Uterus (tissue), 4 donors: Measurements from ENCODE around the gene TADA1. TPM values are rescaled to one million over a fixed set of nuclear protein-coding genes. Genes with fewer than 3 reads are reported as not detected.

Experiments used
- DNase-seq, 2 donors: peaks; one replicate each; pipeline ENCODE4 v3.0.0-alpha.2; 2019 to 2020
- H3K27ac ChIP-seq, 2 donors: fragments of 200-600 bp; sonication (generic); 1 replicate in 1 of 2; 2 replicates in 1 of 2; pipeline ENCODE4 v1.5.1; 2016 to 2018
- H3K27me3 ChIP-seq, 2 donors: fragments of 200-600 bp; sonication (generic); one replicate each; pipeline ENCODE4 v1.5.1; 2018 to 2019; ENCODE audit warnings: control low read depth in 1 of 2
- H3K36me3 ChIP-seq, 2 donors: fragments of 200-600 bp; sonication (generic); one replicate each; pipeline ENCODE4 v1.5.1; 2019; ENCODE audit warnings: control low read depth in 1 of 2
- H3K4me1 ChIP-seq, 2 donors: fragments of 200-600 bp; sonication (generic); one replicate each; pipeline ENCODE4 v1.5.1; 2018 to 2019; ENCODE audit warnings: control low read depth in 1 of 2
- H3K4me3 ChIP-seq, 2 donors: fragments of 200-600 bp; sonication (generic); 1 replicate in 1 of 2; 2 replicates in 1 of 2; pipeline ENCODE4 v1.5.1; 2018 to 2019; ENCODE audit warnings: mild to moderate bottlenecking in 1 of 2
- H3K9me3 ChIP-seq, 2 donors: fragments of 200-600 bp; sonication (generic); one replicate each; pipeline ENCODE4 v1.5.1; 2019; ENCODE audit warnings: control low read depth in 1 of 2
- CTCF ChIP-seq, 4 experiments: fragments of 200-600 bp in 2 of 4; fragments of 450-650 bp in 2 of 4; sonication (generic) in 2 of 4; IDR thresholded peaks; one replicate each; pipeline ENCODE4 v1.5.1; 2016 to 2019; ENCODE audit warnings: antibody characterized with exemption in 4 of 4, mild to moderate bottlenecking in 2 of 4, moderate library complexity in 1 of 4
- POLR2A ChIP-seq, 2 donors: fragments of 450-650 bp; IDR thresholded peaks; one replicate each; pipeline ENCODE4 v1.6.1; 2016; ENCODE audit warnings: antibody characterized with exemption in 2 of 2, mild to moderate bottlenecking in 1 of 2, moderate library complexity in 1 of 2
- intact Hi-C: fragments of 100-400 bp; cut with DNase I; formaldehyde crosslinking; loops from one replicate; pipeline ENCODE4 v1.15.1; 2023; ENCODE audit warnings: low total_unique reads
- total RNA-seq, 4 donors: library from RNA; depleted of rRNA in 3 of 4; stranded (reverse); fragments of >200 nt in 3 of 4; gene quantifications; one replicate each; pipeline versions ENCODE4 v1.1.0 to v1.2.4, GENCODE V29; 2014 to 2023
- donor health status: DM: yes; HTN: yes; CAD: no.

Gene TADA1
- total RNA-seq, 4 donors from 2014 or later: 6.8 to 32.0 (median 18.8) TPM

GRCh38 chr1:166910396-166910994 is 34.4 kb upstream of the TADA1 start:
- Histone ChIP-seq H3K27me3 (no peaks in the 10 kb centered on the region), H3K27ac (no peak overlapping the region), H3K4me1 (no peaks in the 10 kb centered on the region), H3K4me3 (no peak overlapping the region), H3K36me3 (no peaks in the 10 kb centered on the region), H3K9me3 (no peaks in the 10 kb centered on the region)
- intact Hi-C loops: no loop called here
- peak; percentile 18 to 19 for DNase-seq
- TF ChIP-seq CTCF (IDR thresholded peaks at IDR 0.05) (peak in 3 of 4 experiments; percentile 48 to 56 (median 51)), POLR2A (IDR thresholded peaks at IDR 0.05) (no peak)

GRCh38 chr1:166908942-166909341 is 32.9 kb upstream of the TADA1 start:
- intact Hi-C loops: loop anchor here (10.0 kb wide), 1 partner anchor 156 kb away; no protein-coding TSS in a partner anchor
- no peaks in the 10 kb centered on the region for H3K27me3 ChIP-seq
- no peak overlapping the region for H3K27ac ChIP-seq
- DNase-seq: no peak
- H3K9me3 ChIP-seq: no peaks in the 10 kb centered on the region
- TF ChIP-seq POLR2A (IDR thresholded peaks at IDR 0.05): no peak
- TF ChIP-seq CTCF (IDR thresholded peaks at IDR 0.05): no peak
- no peaks in the 10 kb centered on the region for H3K36me3 ChIP-seq
- no peak overlapping the region for H3K4me3 ChIP-seq
- no peaks in the 10 kb centered on the region for H3K4me1 ChIP-seq

DNA sequence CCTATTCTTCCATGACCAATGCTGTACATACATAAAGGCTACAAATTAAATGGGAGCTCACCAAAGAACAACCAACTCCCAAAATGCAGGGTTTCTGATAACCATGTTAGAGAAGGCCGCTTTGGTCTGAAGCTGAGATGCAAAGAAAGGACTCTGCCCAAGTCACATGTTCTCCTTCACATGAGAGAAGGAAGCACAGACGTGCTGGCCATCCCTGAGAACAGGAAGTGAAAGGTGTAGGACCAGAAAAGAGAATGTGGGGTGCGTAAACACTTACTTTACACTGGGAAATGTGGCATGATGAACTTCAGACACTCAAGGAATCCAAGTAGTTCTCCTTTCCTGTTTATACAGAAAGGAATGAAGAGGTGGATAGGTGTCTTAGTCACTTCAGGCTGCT is 31.7 kb upstream of the TADA1 start:
- DNase-seq: no peak
- H3K27ac ChIP-seq: no peak overlapping the region
- intact Hi-C loops: loop anchor here (10.0 kb wide), 1 partner anchor 157 kb away; no protein-coding TSS in a partner anchor
- no peak overlapping the region for H3K4me3 ChIP-seq
- TF ChIP-seq CTCF (IDR thresholded peaks at IDR 0.05) (no peak), POLR2A (IDR thresholded peaks at IDR 0.05) (no peak)
- H3K36me3 ChIP-seq: no peaks in the 10 kb centered on the region
- no peaks in the 10 kb centered on the region for H3K27me3 ChIP-seq
- no peaks in the 10 kb centered on the region for H3K4me1 ChIP-seq
- no peaks in the 10 kb centered on the region for H3K9me3 ChIP-seq

DNA sequence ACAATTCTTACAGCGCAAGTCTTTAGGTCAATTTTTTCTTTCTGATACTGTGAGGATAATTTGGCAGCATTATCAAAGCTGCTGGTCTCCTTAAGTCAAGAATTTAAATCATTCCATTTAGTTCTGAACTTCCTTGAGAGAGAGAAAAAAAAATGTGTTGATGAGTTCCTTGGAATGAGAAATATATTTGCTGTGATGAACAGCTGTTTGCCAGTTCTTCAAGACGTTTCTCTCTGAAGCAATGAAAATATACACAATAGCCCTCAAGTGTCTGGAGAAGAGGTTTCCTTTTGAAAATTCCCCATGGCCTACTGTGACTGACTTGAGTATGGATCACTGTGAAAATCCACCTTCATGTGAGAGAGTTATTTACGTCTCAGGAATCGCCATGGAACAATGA is 31.0 kb upstream of the TADA1 start:
- Histone ChIP-seq H3K4me3 (no peak overlapping the region), H3K9me3 (no peaks in the 10 kb centered on the region), H3K27me3 (no peaks in the 10 kb centered on the region), H3K4me1 (no peaks in the 10 kb centered on the region), H3K27ac (no peak overlapping the region), H3K36me3 (no peaks in the 10 kb centered on the region)
- intact Hi-C loops: loop anchor here (10.0 kb wide), 1 partner anchor 158 kb away; no protein-coding TSS in a partner anchor
- DNase-seq: no peak
- TF ChIP-seq CTCF (IDR thresholded peaks at IDR 0.05): no peak
- TF ChIP-seq POLR2A (IDR thresholded peaks at IDR 0.05): no peak

DNA sequence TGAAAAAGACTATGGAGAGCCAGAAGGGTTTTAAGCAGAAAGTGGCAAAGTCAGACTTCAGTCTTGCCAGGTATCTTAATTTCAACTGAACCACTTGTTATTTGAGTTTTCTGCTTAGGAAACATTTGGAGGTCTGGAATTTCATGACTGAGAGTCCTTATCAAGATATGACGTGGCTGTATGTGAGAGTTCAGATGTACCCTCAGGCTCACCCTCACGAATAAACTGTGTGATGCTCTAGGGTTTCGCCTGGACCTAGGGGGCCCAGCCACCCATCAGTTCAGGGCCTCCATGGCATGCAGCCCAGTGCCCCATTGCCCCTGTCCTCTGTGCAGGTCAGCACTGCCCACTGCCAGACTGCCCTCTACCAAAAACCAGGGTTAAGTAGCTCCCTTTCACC is 30.6 kb upstream of the TADA1 start:
- DNase-seq: no peak
- no peaks in the 10 kb centered on the region for H3K27me3 ChIP-seq
- TF ChIP-seq CTCF (IDR thresholded peaks at IDR 0.05) (no peak), POLR2A (IDR thresholded peaks at IDR 0.05) (no peak)
- no peaks in the 10 kb centered on the region for H3K9me3 ChIP-seq
- H3K27ac ChIP-seq: peak overlapping the region in 1 of 2 donors; percentile 62
- H3K4me1 ChIP-seq: no peaks in the 10 kb centered on the region
- intact Hi-C loops: loop anchor here (10.0 kb wide), 1 partner anchor 158 kb away; no protein-coding TSS in a partner anchor
- no peak overlapping the region for H3K4me3 ChIP-seq
- no peaks in the 10 kb centered on the region for H3K36me3 ChIP-seq
